Measurements from ENCODE around the gene PDZRN4. TPM values are rescaled to one million over a fixed set of nuclear protein-coding genes. Genes with fewer than 3 reads are reported as not detected.

Gene PDZRN4
- polyA plus RNA-seq, 1 donor from 2014 or later, result 46.7 TPM

GRCh38 chr12:41409628-41410027, 221.5 kb downstream of the PDZRN4 start:
- Histone ChIP-seq H3K36me3 (ENCODE audit: insufficient read depth, low read length) (no peaks in the 10 kb centered on the region), H3K4me2 (ENCODE audit: low read length) (no peak overlapping the region), H3K79me2 (replicated peaks; ENCODE audit: insufficient read depth, low read length) (no peaks in the 10 kb centered on the region), H3K27me3 (ENCODE audit: insufficient read depth, low read depth, low read length) (no peaks in the 10 kb centered on the region), H3K9me3 (ENCODE audit: low read length) (no peaks in the 10 kb centered on the region), H2AFZ (ENCODE audit: low read depth, low read length) (no peak overlapping the region), H3K4me3 (ENCODE audit: low read length) (no peak overlapping the region), H3K9ac (ENCODE audit: low read length) (no peak overlapping the region), H4K20me1 (ENCODE audit: insufficient read depth) (no peaks in the 10 kb centered on the region), H3K9me2 (ENCODE audit: insufficient read depth, low read length) (no peaks in the 10 kb centered on the region), H3K27ac (ENCODE audit: low read length) (no peak overlapping the region), H3F3A (ENCODE audit: insufficient read depth, low read length, poor library complexity, severe bottlenecking) (peaks cover 5% of the 10 kb centered on the region)
- TF ChIP-seq CTCF (IDR thresholded peaks at IDR 0.05; ENCODE audit: poor library complexity, severe bottlenecking) (no peak), EZH2 (IDR thresholded peaks at IDR 0.05; ENCODE audit: borderline replicate concordance, insufficient read depth, low read length, poor library complexity, severe bottlenecking) (no peak), TAF1 (IDR thresholded peaks at IDR 0.05; ENCODE audit: low read depth) (no peak), MXI1 (conservative IDR thresholded peaks at IDR 0.05; ENCODE audit: poor library complexity, severe bottlenecking) (no peak), RAD21 (conservative IDR thresholded peaks at IDR 0.05) (no peak), REST (IDR thresholded peaks at IDR 0.05; ENCODE audit: borderline replicate concordance) (no peak), EP300 (conservative IDR thresholded peaks at IDR 0.05; ENCODE audit: poor library complexity, severe bottlenecking) (no peak), SMC3 (conservative IDR thresholded peaks at IDR 0.05; ENCODE audit: poor library complexity) (no peak)

GRCh38 chr12:41418586-41418985, 230.5 kb downstream of the PDZRN4 start:
- Histone ChIP-seq H3K4me2 (ENCODE audit: low read length) (no peak overlapping the region), H3K9me2 (ENCODE audit: insufficient read depth, low read length) (no peaks in the 10 kb centered on the region)
- no peak for TF ChIP-seq EZH2 (IDR thresholded peaks at IDR 0.05; ENCODE audit: borderline replicate concordance, insufficient read depth, low read length, poor library complexity, severe bottlenecking)
- no peak for TF ChIP-seq RAD21 (conservative IDR thresholded peaks at IDR 0.05)
- no peak for TF ChIP-seq EP300 (conservative IDR thresholded peaks at IDR 0.05; ENCODE audit: poor library complexity, severe bottlenecking)
- no peak for TF ChIP-seq POLR2AphosphoS5 (IDR thresholded peaks at IDR 0.05)
- TF ChIP-seq SMC3 (conservative IDR thresholded peaks at IDR 0.05; ENCODE audit: poor library complexity), result no peak
- TF ChIP-seq CTCF (IDR thresholded peaks at IDR 0.05; ENCODE audit: poor library complexity, severe bottlenecking), result no peak
- no peak for TF ChIP-seq REST (IDR thresholded peaks at IDR 0.05; ENCODE audit: borderline replicate concordance)
- no peak for TF ChIP-seq TAF1 (IDR thresholded peaks at IDR 0.05; ENCODE audit: low read depth)
- TF ChIP-seq MXI1 (conservative IDR thresholded peaks at IDR 0.05; ENCODE audit: poor library complexity, severe bottlenecking), result no peak

More at GRCh38 chr12:41418586-41418985, 230.5 kb downstream of the PDZRN4 start:
- no peaks in the 10 kb centered on the region for H3K27me3 ChIP-seq (ENCODE audit: insufficient read depth, low read depth, low read length)
- no peak overlapping the region for H3K27ac ChIP-seq (ENCODE audit: low read length)
- H3K9ac ChIP-seq (ENCODE audit: low read length), result no peak overlapping the region
- H2AFZ ChIP-seq (ENCODE audit: low read depth, low read length), result no peak overlapping the region
- no peaks in the 10 kb centered on the region for H3K9me3 ChIP-seq (ENCODE audit: low read length)
- H3K36me3 ChIP-seq (ENCODE audit: insufficient read depth, low read length), result no peaks in the 10 kb centered on the region
- no peaks in the 10 kb centered on the region for H4K20me1 ChIP-seq (ENCODE audit: insufficient read depth)
- H3K79me2 ChIP-seq (replicated peaks; ENCODE audit: insufficient read depth, low read length), result no peaks in the 10 kb centered on the region
- no peaks in the 10 kb centered on the region for H3F3A ChIP-seq (ENCODE audit: insufficient read depth, low read length, poor library complexity, severe bottlenecking)
- H3K4me3 ChIP-seq (ENCODE audit: low read length), result no peak overlapping the region
